Occipital lobe (tissue), 2 donors: Measurements from ENCODE around the gene PPP6C. TPM values are rescaled to one million over a fixed set of nuclear protein-coding genes. Genes with fewer than 3 reads are reported as not detected.

ENCODE experiments used
- DNase-seq: peaks from one replicate; lab custom pipeline; 2025; lab: John Stamatoyannopoulos, UW
- total RNA-seq: library from RNA; depleted of rRNA; stranded (reverse); fragments of >200 nt; gene quantifications from one replicate; pipeline ENCODE4 v1.2.3, GENCODE V29; 2014

PPP6C gene
- total RNA-seq, 1 donor from 2014 or later = 23.1 TPM

GRCh38 chr9:125099816-125100215, 89.8 kb downstream of the PPP6C start:
- no peak for DNase-seq

Other genes with a start within 250 kb of the PPP6C start
- gene GOLGA1, start 248.7 kb downstream of the PPP6C start, total RNA-seq = 11.5 TPM
- gene SCAI, start 46.3 kb downstream of the PPP6C start, total RNA-seq = 51.3 TPM
- 17.5 TPM for gene RABEPK, start 10.7 kb upstream of the PPP6C start, total RNA-seq
- 25.4 TPM for gene HSPA5, start 51.5 kb upstream of the PPP6C start, total RNA-seq
- 81.6 TPM for gene GAPVD1, start 72.0 kb upstream of the PPP6C start, total RNA-seq